Activated T-cell treated with anti-CD3 and anti-CD28 coated beads for 1 hour (primary cell): ENCODE measurements around the gene AQP1.

ENCODE experiments used
- DNase-seq: peaks from one replicate; pipeline ENCODE4 v3.0.0-alpha.2; 2020; ENCODE audit warnings: low read depth

Gene AQP1

GRCh38 chr7:30911561-30911969 is at the start of gene AQP1:
Gene AQP1 (plus strand): TSS chr7:30911853. CDS start chr7:30911910, 57 bp downstream.
- no peak for DNase-seq

DNA sequence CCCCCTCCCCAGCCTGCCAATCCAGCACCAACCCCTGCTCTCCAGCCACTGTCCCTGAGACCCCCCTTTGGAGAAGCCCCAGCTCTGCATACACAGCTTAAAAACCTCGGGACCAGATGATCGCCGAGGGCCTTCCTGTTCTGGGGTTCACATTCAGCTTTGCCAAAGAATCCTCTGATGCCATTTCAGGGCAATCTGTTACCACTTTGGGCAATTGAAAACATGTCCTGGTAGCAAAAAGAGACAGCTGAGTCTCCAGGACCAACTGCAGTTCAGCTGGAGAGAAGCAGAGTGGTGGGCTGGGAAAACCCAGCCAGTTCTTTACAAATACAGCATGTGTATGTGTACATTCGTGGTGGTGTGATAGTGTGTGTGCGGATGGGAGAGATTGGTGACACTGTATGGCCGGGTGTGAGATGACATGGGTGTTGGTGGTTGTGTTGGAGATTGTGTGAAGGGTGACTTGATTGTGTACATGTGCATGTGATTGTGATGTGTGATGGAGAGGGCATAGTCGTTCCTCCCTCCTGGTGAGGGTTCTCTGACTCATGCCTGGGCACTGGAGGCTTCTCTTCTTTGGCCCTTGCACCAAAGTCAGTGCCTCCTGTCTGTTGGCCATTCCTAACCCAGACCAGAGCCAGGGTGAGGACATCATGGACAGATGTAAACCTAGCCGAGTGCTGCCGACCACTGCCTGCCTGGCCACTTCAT is 48.5 kb upstream of the AQP1 start:
- no peak for DNase-seq

DNA sequence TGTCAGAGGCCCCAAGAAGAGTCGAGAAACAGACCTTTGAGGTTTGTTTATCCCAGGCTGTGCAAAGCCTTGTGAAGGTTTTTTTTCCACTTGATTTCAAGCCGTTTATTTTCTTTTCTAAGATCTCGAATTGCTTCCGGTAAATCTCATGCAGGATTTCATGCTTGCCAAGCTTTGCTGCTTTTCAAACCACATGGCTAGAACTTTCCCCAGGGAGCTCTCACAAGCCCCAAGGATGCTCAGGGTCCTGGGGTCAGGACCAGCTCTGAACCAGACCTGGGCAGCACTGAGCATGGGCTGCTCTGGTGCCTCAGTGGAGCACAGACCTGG is 48.0 kb upstream of the AQP1 start:
- DNase-seq: no peak

DNA sequence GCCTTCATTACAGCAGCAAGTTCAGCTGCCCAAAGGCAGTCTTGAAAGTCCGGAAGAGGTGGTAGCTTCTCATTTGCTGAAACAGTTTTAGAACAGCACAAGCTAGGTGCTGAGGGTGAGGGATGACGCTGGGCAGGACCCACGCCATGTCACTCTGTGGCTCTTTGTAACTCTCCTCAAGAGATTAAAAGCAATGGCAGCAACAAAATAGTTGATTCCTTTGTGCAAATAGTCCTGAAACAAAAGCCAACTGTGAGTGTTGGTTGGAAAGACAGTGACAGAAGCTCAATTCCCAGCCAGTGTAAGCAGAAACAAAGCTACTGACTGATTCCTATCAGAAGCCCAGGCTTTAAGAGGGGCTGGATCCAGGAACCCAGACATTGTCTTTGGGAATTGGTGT is 47.6 kb upstream of the AQP1 start:
- no peak for DNase-seq

DNA sequence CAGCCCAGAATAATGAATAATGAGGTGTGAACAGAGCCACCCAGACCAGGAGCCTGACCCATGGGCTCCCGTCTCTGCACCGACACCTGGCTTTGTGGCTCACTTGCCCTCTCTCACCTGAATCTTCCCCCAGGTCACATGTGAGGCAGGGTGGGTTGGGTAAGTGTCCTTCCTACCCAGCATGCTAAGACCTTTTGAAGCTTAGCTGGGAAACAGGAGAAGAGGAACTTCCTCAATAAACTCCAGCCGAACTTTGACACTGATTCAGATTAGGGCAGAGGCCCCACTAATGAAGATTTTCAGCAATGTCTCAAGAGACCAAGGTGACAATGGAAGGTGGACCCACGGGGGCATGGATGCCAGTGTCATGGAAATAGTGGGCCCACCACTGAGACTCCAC is 46.6 kb upstream of the AQP1 start:
- no peak for DNase-seq

DNA sequence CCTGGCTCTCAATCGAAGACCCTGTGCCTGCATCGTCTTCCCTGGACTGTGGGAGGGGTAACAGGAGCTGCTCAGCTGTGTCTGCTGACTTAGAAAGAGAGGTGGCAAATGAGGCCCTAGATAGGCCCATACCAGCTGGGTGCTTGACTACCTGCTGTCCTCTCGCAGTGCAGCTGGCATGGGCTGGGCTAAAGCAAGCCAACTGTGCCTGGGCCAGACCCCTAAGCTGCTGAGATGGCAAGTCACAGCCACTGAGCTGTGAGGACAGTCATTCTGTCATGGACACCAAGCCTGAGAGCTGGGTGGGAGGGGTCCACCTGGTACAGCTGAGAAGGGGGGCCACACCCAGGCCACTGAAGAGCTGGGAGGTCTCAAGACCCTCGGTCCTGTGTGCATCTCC is 45.8 kb upstream of the AQP1 start:
- DNase-seq: no peak

- DNase-seq: no peak
These were observed 44.7 kb upstream of the AQP1 start for GRCh38 chr7:30866939-30867338.

GRCh38 chr7:30867483-30867882 is 44.2 kb upstream of the AQP1 start:
- DNase-seq: no peak

GRCh38 chr7:30869794-30870611 is 41.6 kb upstream of the AQP1 start:
- no peak for DNase-seq

GRCh38 chr7:30870821-30871518 is 40.7 kb upstream of the AQP1 start:
- no peak for DNase-seq

GRCh38 chr7:30871655-30872054 is 40.0 kb upstream of the AQP1 start:
- DNase-seq: no peak

- no peak for DNase-seq
These were observed 38.4 kb upstream of the AQP1 start for GRCh38 chr7:30873207-30873606.

GRCh38 chr7:30873656-30874055 is 38.0 kb upstream of the AQP1 start:
- no peak for DNase-seq

DNA sequence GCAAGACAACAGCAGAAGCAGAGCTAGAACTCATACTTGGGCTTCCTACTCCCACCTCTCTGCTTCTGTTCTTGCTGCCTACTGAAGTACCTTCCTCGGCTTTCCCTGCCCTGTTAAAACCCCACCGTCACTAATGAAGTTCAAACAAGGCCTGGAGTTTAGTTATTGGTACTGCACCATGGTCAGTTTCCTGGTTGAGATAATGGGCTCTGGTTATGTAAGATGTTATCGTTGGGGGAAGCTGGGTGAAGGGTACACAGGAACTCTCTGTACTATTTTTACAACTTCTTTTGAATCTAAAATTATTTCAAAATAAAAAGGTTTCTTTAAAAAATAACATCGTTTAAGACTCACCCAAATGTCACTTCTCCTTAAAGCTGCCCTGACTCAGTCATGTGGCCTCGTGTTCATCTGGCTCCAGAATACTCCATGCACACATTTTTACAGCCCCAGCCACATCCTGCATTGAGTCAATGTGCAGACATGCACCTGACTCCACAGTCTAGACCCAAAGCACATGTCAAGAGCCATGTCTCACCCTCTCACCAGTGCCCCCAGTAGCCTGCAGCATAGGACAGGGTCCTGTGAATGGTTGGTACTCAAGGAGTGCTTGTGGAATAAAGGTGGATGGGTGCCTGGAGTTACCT is 36.9 kb upstream of the AQP1 start:
- DNase-seq: no peak

GRCh38 chr7:30877015-30877769 is 34.5 kb upstream of the AQP1 start:
- no peak for DNase-seq

GRCh38 chr7:30877993-30878392 is 33.7 kb upstream of the AQP1 start:
- no peak for DNase-seq

DNA sequence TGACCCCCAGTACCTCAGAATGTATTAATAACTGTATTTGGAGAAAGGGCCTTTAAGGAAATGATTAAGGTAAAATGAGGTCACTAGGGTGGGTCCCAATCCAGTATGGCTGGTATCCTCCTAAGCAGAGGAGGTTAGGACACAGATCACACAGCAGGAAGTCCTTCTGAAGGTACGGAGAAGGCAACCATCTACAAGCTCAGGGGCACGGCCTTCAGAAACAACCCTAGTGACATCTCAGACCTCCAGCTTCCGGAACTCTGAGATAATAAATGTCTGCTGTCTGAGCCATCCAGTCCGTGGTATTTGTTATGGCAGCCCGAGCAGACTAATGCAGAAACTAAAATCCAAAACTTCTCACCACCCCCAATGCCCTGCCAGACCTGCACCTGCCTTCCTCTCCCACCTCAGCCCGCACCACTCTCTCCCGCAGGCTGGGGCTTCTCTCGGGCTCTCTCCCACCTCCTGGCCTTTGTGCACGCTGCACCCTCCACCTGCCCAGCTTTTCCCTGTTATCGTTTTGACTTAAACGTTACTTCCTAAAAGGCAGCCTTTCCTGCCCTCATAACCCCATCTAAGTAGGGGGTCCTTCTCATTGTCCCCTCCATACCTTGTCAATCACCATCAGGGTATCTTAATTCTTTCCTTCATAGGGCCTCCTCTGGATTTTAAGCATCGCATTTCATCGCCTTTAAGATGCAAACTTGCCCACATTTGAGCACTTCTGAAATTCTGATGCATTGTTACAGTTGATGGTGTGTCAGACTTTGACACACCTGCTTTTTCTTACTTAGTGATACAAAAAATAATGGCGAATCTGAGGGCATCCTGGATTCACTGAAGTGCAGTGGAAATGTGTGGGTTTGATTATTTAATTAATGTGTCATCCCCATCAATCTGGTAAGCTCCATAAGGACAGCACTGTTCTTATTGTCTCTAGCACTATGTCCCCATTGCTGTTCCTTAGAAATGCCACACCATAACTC is 32.2 kb upstream of the AQP1 start:
- DNase-seq: no peak

- DNase-seq: no peak
These were observed 31.4 kb upstream of the AQP1 start for GRCh38 chr7:30880125-30880720.

DNA sequence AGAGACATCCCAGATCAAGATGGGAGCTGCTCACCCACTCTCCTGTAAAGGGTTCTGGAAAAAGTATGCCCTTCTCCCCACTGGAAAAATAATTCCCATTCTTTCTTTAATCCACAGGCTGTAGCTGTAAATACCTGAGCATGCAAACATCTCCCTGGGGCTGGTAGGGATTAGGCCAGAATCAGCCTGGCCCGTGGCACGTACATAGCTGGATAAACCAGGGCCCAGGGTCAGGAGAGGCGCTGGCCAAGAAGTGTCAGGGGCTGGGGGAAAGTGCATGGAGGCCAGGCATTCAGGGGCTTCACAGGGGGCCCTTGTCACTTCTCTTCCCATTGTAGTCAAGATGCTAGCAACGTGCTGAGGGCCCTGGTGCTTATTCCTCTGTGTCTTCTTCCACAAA is 30.7 kb upstream of the AQP1 start:
- DNase-seq: no peak

DNA sequence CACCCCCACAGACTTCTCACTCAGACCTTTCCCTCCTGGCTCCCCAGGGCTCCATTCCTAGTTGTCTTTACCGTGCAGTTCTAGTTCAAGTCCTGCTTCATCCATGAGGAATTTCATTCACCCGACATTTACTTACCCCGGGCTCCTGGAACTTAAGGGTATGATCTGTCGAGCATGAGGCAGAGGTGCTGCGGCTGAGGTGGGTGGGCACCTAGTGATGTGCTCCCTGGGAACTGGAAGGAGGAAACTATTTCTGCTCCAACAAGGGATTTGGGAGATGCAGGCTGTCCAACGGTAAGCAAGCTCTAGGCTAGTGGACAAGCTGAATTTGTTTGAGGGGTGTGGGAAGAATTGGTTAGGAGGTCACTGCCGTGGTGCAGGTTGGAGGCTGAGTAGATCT is 30.2 kb upstream of the AQP1 start:
- DNase-seq: no peak
